CD8-positive, alpha-beta memory T cell (primary cell): Measurements from ENCODE around the gene SCARB1. TPM values are rescaled to one million over a fixed set of nuclear protein-coding genes. Genes with fewer than 3 reads are reported as not detected.

Experiments
- CTCF ChIA-PET: fragments of 350-600 bp; sonication (Branson Sonifier 250); formaldehyde crosslinking; loops from one replicate; lab custom pipeline; 2021; ENCODE audit warnings: antibody characterized with exemption; lab: Charles Lee
- POLR2A ChIA-PET: fragments of 350-600 bp; sonication (Branson Sonifier 250); formaldehyde crosslinking; loops from one replicate; lab custom pipeline; 2021; ENCODE audit warnings: antibody characterized with exemption; lab: Charles Lee
- DNase-seq, 5 donors: peaks; one replicate each; pipeline versions ENCODE4 v3.0.0 to v3.0.0-alpha.2; 2020 to 2022; ENCODE audit warnings: mixed read lengths in 1 of 5
- H3K27ac ChIP-seq: one replicate; pipeline ENCODE4 v1.7.0; 2013; ENCODE audit warnings: low read depth, mild to moderate bottlenecking, low read length, moderate library complexity
- H3K27me3 ChIP-seq: 2 replicates; pipeline ENCODE4 v1.7.0; 2013; ENCODE audit warnings: low read length, mild to moderate bottlenecking; ENCODE audit not compliant: insufficient read depth, poor library complexity, severe bottlenecking
- H3K36me3 ChIP-seq: 2 replicates; pipeline ENCODE4 v1.7.0; 2013; ENCODE audit warnings: mild to moderate bottlenecking, low read length, moderate library complexity; ENCODE audit not compliant: insufficient read depth
- H3K4me1 ChIP-seq: 2 replicates; pipeline ENCODE4 v1.7.0; 2013; ENCODE audit warnings: mild to moderate bottlenecking, low read length, moderate library complexity; ENCODE audit not compliant: insufficient read depth
- H3K4me3 ChIP-seq: 2 replicates; pipeline ENCODE4 v1.7.0; 2013; ENCODE audit warnings: mild to moderate bottlenecking, low read length
- H3K9me3 ChIP-seq: 2 replicates; pipeline ENCODE4 v1.7.0; 2013; ENCODE audit warnings: mild to moderate bottlenecking, low read length
- H3K27ac Mint-ChIP-seq, 8 donors: one replicate each; pipeline ENCODE4 v1.8.0; 2020 to 2021; ENCODE audit warnings: mixed read lengths in 8 of 8, mild to moderate bottlenecking in 6 of 8, inconsistent platforms in 3 of 8, moderate library complexity in 3 of 8
- H3K27me3 Mint-ChIP-seq, 2 donors: one replicate each; pipeline ENCODE4 v1.8.0; 2020 to 2021; ENCODE audit warnings: mixed read lengths in 2 of 2, mild to moderate bottlenecking in 1 of 2, moderate library complexity in 1 of 2
- H3K36me3 Mint-ChIP-seq, 3 donors: one replicate each; pipeline ENCODE4 v1.8.0; 2020 to 2021; ENCODE audit warnings: mixed read lengths in 3 of 3, inconsistent platforms in 1 of 3, mild to moderate bottlenecking in 1 of 3
- H3K4me1 Mint-ChIP-seq, 3 donors: one replicate each; pipeline ENCODE4 v1.8.0; 2020 to 2021; ENCODE audit warnings: mixed read lengths in 3 of 3, inconsistent platforms in 1 of 3, mild to moderate bottlenecking in 1 of 3
- H3K4me3 Mint-ChIP-seq, 7 donors: one replicate each; pipeline ENCODE4 v1.8.0; 2020 to 2021; ENCODE audit warnings: mixed read lengths in 7 of 7, mild to moderate bottlenecking in 6 of 7, moderate library complexity in 4 of 7, inconsistent platforms in 2 of 7
- H3K9me3 Mint-ChIP-seq, 5 donors: one replicate each; pipeline ENCODE4 v1.8.0; 2020 to 2022; ENCODE audit warnings: mixed read lengths in 5 of 5, mild to moderate bottlenecking in 3 of 5, moderate library complexity in 2 of 5, inconsistent platforms in 1 of 5
- polyA plus RNA-seq: library from polyadenylated mRNA; unstranded; fragments of 300-500 nt; fragmentation: Illumina TruSeq; gene quantifications from one replicate; pipeline ENCODE4 v1.2.3, GENCODE V29; 2021
- total RNA-seq, 2 experiments: library from RNA; stranded (reverse); gene quantifications; one replicate each; pipeline ENCODE4 v1.2.3, GENCODE V29; 2021

The SCARB1 gene
- total and polyA plus RNA-seq, 3 experiments from 2014 or later = 3.6 to 21.6 (median 20.4) TPM

DNA sequence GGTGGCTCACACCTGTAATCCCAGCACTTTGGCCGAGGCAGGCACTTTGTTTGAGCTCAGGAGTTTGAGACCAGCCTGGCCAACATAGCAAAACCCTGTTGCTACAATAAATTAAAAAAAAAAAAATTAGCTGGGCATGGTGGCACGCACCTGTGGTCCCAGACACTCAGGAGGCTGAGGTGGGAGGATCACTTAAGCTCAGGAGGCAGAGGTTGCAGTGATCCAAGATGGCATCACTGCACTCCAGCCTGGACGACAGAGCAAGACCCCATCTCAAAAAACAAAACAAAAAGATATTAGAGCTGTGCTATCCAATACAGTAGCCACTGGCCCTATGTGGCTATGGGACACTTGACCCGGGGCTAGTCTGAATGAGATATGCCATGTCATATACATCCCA is 6.9 kb upstream of the SCARB1 start:
- no peaks in the 10 kb centered on the region for H3K4me1 Mint-ChIP-seq
- Histone ChIP-seq H3K27ac (no peak overlapping the region), H3K4me1 (no peaks in the 10 kb centered on the region), H3K27me3 (no peaks in the 10 kb centered on the region), H3K4me3 (no peak overlapping the region), H3K36me3 (no peaks in the 10 kb centered on the region), H3K9me3 (no peaks in the 10 kb centered on the region)
- peaks cover 4% of the 10 kb centered on the region in 2 donors for H3K27me3 Mint-ChIP-seq
- peaks cover 0 to 2% (median 0%) of the 10 kb centered on the region in 3 donors for H3K36me3 Mint-ChIP-seq
- POLR2A ChIA-PET = interaction anchor here (0.7 kb wide), 1 partner anchor 16 kb away, joined by 3 read pairs; no protein-coding TSS in a partner anchor
- H3K27ac Mint-ChIP-seq = no peak overlapping the region
- no peaks in the 10 kb centered on the region for H3K9me3 Mint-ChIP-seq
- no peak for DNase-seq
- CTCF ChIA-PET = no interaction called here
- no peak overlapping the region for H3K4me3 Mint-ChIP-seq

DNA sequence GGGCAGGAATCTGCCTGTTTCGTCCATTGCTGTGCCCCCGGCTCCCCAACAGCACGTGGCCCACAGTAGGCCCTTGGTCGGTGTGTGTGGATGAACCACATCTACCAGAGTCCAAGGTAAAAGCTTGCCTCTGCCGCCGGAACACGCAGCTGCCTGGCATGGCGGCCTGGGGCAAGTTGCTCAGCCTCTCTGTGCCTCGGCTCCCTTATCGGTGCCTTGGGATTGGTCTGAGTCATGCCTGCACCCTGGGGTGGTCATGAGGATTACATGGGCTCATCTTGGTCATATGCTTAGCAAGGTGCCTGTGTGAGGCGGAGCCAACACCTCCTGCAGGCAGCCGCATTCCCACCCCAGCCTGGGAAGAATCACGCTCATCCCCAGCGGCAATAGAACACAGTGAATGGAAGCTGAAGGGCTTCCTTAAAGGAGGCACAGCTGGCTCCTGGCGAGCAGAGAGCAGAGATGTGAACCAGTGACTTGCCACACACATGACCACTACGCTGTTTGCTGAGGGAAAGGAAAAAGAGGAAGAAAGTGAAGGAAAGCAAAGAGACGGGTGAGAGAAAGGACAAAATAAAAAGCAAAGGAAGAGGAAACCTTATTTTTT is 5.5 kb upstream of the SCARB1 start:
- H3K9me3 Mint-ChIP-seq = no peaks in the 10 kb centered on the region
- no peak overlapping the region for H3K4me3 ChIP-seq
- no peaks in the 10 kb centered on the region for H3K27me3 ChIP-seq
- H3K4me1 Mint-ChIP-seq = peaks cover 0 to 4% (median 4%) of the 10 kb centered on the region in 3 donors
- peaks cover 0 to 2% (median 0%) of the 10 kb centered on the region in 3 donors for H3K36me3 Mint-ChIP-seq
- peak overlapping the region; percentile 76 for H3K27ac ChIP-seq
- H3K36me3 ChIP-seq = no peaks in the 10 kb centered on the region
- CTCF ChIA-PET = interaction anchor here (0.8 kb wide), 1 partner anchor 11 kb away, joined by 3 read pairs; no protein-coding TSS in a partner anchor
- DNase-seq = no peak
- no peak overlapping the region for H3K27ac Mint-ChIP-seq
- H3K4me1 ChIP-seq = no peaks in the 10 kb centered on the region
- H3K27me3 Mint-ChIP-seq = peaks cover 4% of the 10 kb centered on the region in 2 donors
- no peaks in the 10 kb centered on the region for H3K9me3 ChIP-seq
- H3K4me3 Mint-ChIP-seq = peak overlapping the region in 1 of 7 donors; percentile 41
- POLR2A ChIA-PET = no interaction called here

DNA sequence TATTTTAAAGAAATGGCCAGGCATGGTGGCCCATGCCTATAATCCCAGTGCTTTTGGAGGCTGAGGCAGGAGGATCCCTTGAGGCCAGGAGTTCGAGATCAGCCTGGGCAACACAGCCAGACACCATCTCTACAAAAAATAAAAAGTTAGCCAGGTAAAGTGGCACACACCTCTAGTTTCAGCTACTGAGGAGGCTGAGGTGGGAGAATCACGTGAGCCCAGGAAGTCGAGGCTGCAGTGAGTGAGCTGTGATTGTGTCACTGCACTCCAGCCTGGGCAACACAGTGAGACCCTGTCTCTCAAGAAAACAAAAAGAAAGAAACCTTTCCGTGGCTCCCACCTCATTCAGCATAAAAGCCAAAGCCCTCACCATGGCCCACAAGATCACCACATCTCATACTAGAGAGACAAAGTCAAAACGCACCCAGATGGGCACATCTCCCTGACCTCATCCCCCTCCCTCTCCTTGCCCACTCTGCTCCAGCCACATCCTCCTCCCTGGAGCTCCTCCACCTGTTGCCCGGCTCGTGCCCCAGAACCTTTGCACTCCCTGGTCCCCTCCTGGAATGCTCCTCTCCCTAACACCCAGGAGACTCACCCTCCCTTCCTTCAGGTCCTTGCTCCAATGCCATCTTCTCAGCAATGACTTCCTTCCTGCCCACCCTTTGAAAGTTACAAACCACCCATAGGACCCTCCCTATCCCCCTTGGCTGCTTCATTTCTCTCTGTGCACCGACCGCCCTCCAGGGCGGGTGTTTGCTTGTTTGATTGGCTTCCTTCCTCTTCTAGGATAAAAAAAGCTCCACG is 4.8 kb upstream of the SCARB1 start:
- peaks cover 0 to 2% (median 0%) of the 10 kb centered on the region in 3 donors for H3K36me3 Mint-ChIP-seq
- H3K9me3 Mint-ChIP-seq = no peaks in the 10 kb centered on the region
- no peaks in the 10 kb centered on the region for H3K9me3 ChIP-seq
- no peak overlapping the region for H3K4me3 ChIP-seq
- CTCF ChIA-PET = interaction anchor here (0.9 kb wide), 1 partner anchor 38 kb away, joined by 3 read pairs; no protein-coding TSS in a partner anchor
- H3K4me1 Mint-ChIP-seq = peaks cover 0 to 7% (median 7%) of the 10 kb centered on the region in 3 donors
- H3K27me3 ChIP-seq = no peaks in the 10 kb centered on the region
- peak overlapping the region in 1 of 8 donors; percentile 52 for H3K27ac Mint-ChIP-seq
- H3K36me3 ChIP-seq = no peaks in the 10 kb centered on the region
- POLR2A ChIA-PET = no interaction called here
- peaks cover 4% of the 10 kb centered on the region in 2 donors for H3K27me3 Mint-ChIP-seq
- DNase-seq = no peak
- no peaks in the 10 kb centered on the region for H3K4me1 ChIP-seq
- H3K27ac ChIP-seq = peak overlapping the region; percentile 76
- H3K4me3 Mint-ChIP-seq = peak overlapping the region in 1 of 7 donors; percentile 41

DNA sequence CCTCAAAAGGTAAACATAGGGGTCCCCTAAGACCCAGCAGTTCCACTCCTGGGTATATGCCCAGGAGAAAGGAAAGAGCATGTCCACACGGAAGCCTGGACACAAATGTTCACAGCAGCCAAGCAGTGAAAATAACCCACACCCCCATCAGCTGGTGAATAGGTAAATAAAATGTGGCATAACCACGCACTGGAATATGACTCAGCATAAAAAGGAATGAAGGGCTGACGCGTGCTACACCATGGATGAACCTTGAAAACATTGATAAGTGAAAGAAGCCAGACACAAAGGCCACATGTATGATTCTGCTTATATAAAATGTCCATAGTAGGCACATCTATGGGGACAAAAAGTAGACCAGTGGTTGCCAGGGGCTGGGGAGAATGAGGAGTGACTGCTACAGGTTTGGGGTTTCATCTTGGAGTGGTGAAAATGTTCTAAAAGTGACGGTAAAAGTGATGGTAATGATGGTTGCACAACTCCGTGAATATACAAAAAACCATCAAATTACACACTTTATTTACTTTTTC is 3.8 kb upstream of the SCARB1 start:
- peaks cover 0 to 2% (median 0%) of the 10 kb centered on the region in 3 donors for H3K36me3 Mint-ChIP-seq
- POLR2A ChIA-PET = no interaction called here
- CTCF ChIA-PET = interaction anchor here (1.3 kb wide), 1 partner anchor 26 kb away, joined by 3 read pairs; no protein-coding TSS in a partner anchor

DNA sequence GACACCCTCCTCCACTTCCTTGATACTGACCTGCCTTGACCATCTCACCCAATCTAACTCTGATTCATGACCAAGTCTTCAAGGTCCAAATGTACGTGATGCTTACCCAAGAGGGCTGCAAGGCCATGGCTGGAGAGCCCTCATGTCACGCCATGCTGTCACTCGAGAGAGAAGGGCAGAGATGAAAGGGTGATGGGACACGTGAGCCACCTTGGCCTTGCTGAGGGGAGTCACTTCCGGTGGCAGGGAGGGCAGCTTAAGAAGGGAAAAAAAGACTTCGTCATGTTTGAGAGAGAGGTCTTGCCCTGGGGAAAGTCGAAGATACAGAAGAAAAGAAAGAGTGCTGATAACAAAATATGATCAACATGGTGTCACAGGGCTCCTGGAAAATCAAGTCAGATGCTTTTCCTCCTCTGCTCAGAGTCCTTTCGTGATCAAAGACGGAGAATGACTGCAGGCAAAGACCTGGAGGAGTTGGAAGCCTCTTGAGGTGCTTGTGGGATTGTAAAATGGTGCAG is 3.3 kb upstream of the SCARB1 start:
- peak overlapping the region in 2 of 7 donors; percentile 42 to 77 for H3K4me3 Mint-ChIP-seq
- H3K27ac Mint-ChIP-seq = no peak overlapping the region
- peaks cover 2 to 4% of the 10 kb centered on the region in 2 donors for H3K27me3 Mint-ChIP-seq
- H3K27ac ChIP-seq = peak overlapping the region; percentile 25
- no peaks in the 10 kb centered on the region for H3K36me3 ChIP-seq
- H3K9me3 Mint-ChIP-seq = no peaks in the 10 kb centered on the region
- H3K9me3 ChIP-seq = no peaks in the 10 kb centered on the region
- H3K27me3 ChIP-seq = no peaks in the 10 kb centered on the region
- H3K4me1 Mint-ChIP-seq = peaks cover 12 to 18% (median 14%) of the 10 kb centered on the region in 3 donors
- ChIA-PET CTCF (interaction anchor here (1.3 kb wide), 1 partner anchor 26 kb away, joined by 3 read pairs; no protein-coding TSS in a partner anchor), POLR2A (no interaction called here)
- H3K4me3 ChIP-seq = no peak overlapping the region
- DNase-seq = no peak
- peaks cover 0 to 2% (median 0%) of the 10 kb centered on the region in 3 donors for H3K36me3 Mint-ChIP-seq
- no peaks in the 10 kb centered on the region for H3K4me1 ChIP-seq

More for the DNA sequence above, 3.8 kb upstream of the SCARB1 start:
- Histone ChIP-seq H3K9me3 (no peaks in the 10 kb centered on the region), H3K27me3 (no peaks in the 10 kb centered on the region), H3K4me1 (no peaks in the 10 kb centered on the region), H3K4me3 (no peak overlapping the region), H3K36me3 (no peaks in the 10 kb centered on the region), H3K27ac (peak overlapping the region; percentile 25)
- Mint-ChIP-seq H3K4me3 (no peak overlapping the region), H3K27me3 (peaks cover 4% of the 10 kb centered on the region in 2 donors), H3K4me1 (peaks cover 6 to 13% (median 11%) of the 10 kb centered on the region in 3 donors), H3K27ac (peak overlapping the region in 1 of 8 donors; percentile 55), H3K9me3 (no peaks in the 10 kb centered on the region)
- DNase-seq = no peak

DNA sequence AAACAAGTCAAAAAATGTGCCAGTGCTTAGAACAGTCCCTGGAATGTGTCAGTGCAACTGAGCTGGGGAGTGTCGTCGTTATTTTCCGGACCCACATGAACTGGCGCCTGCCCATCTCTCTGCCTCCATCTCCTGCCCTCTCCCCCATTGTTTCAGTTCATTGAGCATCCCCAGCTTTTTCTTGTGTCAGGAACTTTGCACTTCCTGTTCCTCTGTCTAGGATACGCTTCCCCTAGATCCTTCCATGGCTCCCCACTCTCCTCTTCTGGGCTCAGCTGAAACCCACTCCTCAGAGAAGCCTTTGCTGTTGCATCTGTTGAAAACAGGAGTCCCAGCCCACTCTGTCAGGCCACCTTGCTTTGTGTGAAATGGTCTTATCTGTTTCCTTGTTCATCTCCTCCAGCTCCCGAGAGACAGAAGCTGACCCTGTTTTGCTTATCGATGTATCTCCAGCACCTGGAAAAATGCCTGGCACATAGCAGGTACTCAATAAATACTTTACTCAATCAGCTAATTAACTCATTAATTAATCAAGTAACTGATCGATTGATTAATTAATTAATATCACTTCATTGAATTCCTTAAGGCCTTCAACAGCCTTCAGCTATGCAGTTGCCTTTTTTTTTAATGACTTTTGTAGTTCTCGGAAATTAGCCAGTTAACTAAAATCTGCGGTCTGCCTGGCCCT is 2.7 kb upstream of the SCARB1 start:
- CTCF ChIA-PET = interaction anchor here (1.3 kb wide), 1 partner anchor 27 kb away, joined by 3 read pairs; no protein-coding TSS in a partner anchor
- Histone ChIP-seq H3K4me3 (no peak overlapping the region), H3K4me1 (no peaks in the 10 kb centered on the region), H3K9me3 (no peaks in the 10 kb centered on the region), H3K36me3 (no peaks in the 10 kb centered on the region), H3K27me3 (no peaks in the 10 kb centered on the region), H3K27ac (no peak overlapping the region)
- Mint-ChIP-seq H3K27me3 (peaks cover 2 to 4% of the 10 kb centered on the region in 2 donors), H3K9me3 (no peaks in the 10 kb centered on the region), H3K4me1 (peaks cover 14 to 20% (median 15%) of the 10 kb centered on the region in 3 donors), H3K36me3 (peaks cover 0 to 2% (median 0%) of the 10 kb centered on the region in 3 donors), H3K4me3 (peak overlapping the region in 2 of 7 donors; percentile 20 to 77), H3K27ac (peak overlapping the region in 1 of 8 donors; percentile 0)
- no peak for DNase-seq
- POLR2A ChIA-PET = interaction anchor here (0.9 kb wide), 1 partner anchor 51 kb away, joined by 3 read pairs; no protein-coding TSS in a partner anchor

DNA sequence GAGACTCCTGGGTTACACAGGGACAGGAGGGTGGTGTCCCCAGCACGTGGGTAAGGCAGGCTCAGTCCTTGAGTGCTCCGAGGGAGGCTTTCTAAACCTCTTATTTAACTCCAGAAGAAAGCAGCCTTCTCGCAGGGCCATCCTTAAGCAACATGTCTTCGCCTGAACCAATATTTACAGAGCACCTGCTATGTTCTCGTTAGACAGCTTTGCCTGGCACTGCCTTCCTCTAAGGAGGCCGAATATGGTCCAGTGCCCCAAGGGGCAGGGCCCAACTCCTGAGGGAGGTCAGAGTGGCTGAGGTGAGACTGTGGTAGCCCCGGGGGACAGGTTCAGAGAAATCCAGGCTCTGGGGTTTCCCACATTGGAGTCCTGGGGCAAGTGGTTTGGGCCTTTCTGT is 2.1 kb upstream of the SCARB1 start:
- no peak for DNase-seq
- Mint-ChIP-seq H3K4me1 (peaks cover 14 to 20% (median 15%) of the 10 kb centered on the region in 3 donors), H3K4me3 (peak overlapping the region in 1 of 7 donors; percentile 59), H3K36me3 (peaks cover 0 to 2% (median 0%) of the 10 kb centered on the region in 3 donors), H3K9me3 (no peaks in the 10 kb centered on the region), H3K27me3 (peaks cover 2 to 4% of the 10 kb centered on the region in 2 donors), H3K27ac (no peak overlapping the region)
- H3K36me3 ChIP-seq = no peaks in the 10 kb centered on the region
- no peaks in the 10 kb centered on the region for H3K27me3 ChIP-seq
- CTCF ChIA-PET = no interaction called here
- H3K4me1 ChIP-seq = no peaks in the 10 kb centered on the region
- no peak overlapping the region for H3K4me3 ChIP-seq
- POLR2A ChIA-PET = interaction anchor here (0.9 kb wide), 1 partner anchor 51 kb away, joined by 3 read pairs; no protein-coding TSS in a partner anchor
- no peaks in the 10 kb centered on the region for H3K9me3 ChIP-seq
- no peak overlapping the region for H3K27ac ChIP-seq
